GM12864 (cell line): ENCODE results near the gene FOXA2.

Experiments used
- DNase-seq: peaks from one replicate; pipeline ENCODE4 v3.0.0-alpha.2; 2011; ENCODE audit warnings: low read depth
- H3K4me3 ChIP-seq: 2 replicates; pipeline ENCODE4 v1.5.1; 2011; ENCODE audit warnings: mild to moderate bottlenecking, low read depth, low read length, control low read depth
- TF ChIP-seq, protein P1 (sequence below): IDR thresholded peaks from 2 replicates; pipeline ENCODE4 v1.5.1; 2011; ENCODE audit warnings: low read depth, mild to moderate bottlenecking, moderate library complexity, low read length, control low read depth, inconsistent platforms; ENCODE audit errors: missing control alignments

The FOXA2 gene

DNA sequence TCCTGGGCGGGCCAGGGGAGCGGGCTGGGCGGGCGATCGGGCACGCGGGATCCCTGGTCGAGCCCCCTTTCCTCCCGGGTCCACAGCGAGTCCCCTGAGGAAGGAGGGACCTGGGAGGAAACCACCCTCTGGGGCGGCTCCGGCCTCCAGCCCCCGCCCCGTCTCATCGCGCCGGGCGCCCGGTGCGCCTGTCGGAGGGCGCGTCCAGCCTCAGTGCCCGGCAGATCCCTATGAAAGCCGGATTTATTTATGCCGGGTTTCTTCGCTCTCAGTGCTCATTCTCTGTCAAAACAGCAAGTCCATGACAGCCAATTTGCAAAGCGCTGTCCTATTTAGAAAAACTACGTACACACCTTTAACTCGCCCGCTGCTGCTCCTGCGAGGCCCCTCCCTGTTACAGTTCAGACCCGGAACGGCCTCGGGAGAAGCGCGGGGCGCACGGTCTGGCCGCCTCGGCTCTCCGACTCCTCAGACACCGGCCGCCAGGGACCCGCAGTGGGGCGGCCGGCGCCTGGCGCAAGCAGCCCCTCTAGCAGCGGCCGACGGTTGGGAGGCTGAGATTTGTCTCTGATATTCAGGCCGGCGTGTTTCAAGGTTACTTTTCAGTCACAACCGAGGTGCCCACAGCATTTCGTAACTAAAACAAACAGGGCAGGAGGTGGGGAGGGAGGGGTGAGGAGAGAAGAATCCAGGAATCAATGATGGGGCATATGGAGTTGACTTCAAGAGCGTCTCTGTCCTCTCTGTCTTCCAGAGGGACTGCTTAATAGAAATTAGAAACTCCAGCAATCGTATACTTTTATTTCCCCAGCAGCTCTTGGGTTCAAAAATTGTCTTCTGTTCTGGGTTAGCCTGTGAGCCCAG lies 782 bp upstream of the FOXA2 start:
- TF ChIP-seq, protein P1, sequence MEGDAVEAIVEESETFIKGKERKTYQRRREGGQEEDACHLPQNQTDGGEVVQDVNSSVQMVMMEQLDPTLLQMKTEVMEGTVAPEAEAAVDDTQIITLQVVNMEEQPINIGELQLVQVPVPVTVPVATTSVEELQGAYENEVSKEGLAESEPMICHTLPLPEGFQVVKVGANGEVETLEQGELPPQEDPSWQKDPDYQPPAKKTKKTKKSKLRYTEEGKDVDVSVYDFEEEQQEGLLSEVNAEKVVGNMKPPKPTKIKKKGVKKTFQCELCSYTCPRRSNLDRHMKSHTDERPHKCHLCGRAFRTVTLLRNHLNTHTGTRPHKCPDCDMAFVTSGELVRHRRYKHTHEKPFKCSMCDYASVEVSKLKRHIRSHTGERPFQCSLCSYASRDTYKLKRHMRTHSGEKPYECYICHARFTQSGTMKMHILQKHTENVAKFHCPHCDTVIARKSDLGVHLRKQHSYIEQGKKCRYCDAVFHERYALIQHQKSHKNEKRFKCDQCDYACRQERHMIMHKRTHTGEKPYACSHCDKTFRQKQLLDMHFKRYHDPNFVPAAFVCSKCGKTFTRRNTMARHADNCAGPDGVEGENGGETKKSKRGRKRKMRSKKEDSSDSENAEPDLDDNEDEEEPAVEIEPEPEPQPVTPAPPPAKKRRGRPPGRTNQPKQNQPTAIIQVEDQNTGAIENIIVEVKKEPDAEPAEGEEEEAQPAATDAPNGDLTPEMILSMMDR = no peak
- no peak for DNase-seq
- H3K4me3 ChIP-seq = no peak overlapping the region

DNA sequence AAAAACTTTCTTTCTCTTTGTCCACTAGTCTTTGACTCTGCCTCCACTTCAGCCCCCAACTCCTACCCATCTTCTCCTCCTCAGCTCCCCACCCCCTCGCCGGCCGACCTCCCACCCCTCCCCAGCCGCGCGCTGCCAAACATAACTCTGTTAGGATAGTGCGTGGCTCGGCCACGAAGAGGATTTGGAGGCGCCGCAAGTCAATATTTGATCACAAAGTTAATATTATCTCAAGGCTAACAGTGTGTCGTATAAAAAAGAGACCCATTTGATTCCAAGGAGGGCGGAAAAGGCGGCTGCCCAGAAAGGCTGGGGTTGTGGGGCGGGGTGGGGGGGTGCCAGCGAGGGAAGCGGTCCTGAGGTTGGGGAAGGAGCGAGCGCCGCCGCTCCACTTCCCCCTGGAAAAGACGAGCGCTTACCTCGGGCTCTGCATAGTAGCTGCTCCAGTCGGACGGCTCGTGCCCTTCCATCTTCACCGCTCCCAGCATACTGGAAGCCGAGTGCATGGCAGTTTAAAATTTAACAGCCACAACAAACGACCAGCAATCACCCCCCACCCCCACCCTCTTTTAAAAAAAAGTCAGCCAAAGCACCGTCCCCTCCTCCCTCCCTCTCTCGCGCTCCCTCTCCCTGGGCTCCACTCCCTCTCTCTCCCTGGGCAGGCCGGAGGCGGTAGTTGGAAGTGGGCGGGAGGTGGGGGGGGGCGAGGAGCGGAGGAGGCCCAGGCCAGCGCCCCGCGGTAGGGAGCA lies 425 bp downstream of the FOXA2 start:
- TF ChIP-seq, protein P1 = no peak
- no peak for DNase-seq
- no peak overlapping the region for H3K4me3 ChIP-seq

DNA sequence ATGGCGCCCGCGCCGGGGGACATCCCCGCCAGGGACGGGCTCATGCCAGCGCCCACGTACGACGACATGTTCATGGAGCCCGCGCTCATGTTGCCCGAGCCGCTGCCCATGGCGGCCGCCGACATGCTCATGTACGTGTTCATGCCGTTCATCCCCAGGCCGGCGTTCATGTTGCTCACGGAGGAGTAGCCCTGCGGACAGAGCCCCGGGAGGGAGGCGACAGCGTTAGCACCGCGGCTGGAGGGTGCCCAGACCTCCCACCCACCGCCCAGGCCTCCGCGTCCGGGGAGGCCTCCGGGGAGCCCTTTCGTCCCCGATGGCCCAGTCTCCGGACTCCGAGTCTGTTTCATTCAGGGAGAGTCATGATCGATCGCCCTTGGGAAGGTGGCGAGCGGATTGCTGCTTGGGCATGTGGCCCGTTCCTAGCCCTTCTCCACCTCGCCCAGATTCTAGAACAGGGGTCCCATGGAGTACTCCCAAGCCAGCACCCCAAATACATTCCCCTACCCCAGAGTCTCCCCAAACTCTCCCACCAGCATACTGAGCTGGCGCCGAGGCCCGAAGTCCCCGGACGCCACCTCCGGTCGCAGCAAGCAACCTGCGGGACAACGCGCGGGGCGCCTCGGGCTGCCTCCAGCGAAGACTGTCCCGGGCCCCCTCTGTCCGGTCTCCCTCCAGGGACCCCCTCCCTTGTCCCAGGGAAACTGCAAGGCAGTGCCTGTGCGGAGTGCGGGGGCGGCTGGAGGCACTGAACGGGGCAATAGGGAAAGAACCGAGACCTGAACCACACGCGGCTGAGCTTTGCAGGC lies 1.2 kb downstream of the FOXA2 start:
- TF ChIP-seq, protein P1 = no peak
- no peak for DNase-seq
- H3K4me3 ChIP-seq = no peak overlapping the region

DNA sequence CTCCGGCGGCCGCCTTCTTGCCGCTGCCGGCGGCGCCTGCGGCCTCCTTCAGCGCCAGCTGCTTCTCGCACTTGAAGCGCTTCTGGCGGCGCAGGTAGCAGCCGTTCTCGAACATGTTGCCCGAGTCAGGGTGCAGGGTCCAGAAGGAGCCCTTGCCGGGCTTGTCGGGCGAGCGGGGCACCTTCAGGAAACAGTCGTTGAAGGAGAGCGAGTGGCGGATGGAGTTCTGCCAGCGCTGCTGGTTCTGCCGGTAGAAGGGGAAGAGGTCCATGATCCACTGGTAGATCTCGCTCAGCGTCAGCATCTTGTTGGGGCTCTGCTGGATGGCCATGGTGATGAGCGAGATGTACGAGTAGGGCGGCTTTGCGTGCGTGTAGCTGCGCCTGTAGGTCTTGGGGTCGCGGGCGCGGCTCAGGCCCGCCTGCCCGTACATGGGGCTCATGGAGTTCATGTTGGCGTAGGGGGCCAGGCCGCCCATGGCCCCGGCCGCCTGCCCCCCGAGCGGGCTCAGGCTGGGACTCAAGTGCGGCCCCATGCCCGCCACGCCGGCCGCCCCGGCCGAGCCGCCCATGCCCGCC lies 1.9 kb downstream of the FOXA2 start:
- no peak for DNase-seq
- no peak overlapping the region for H3K4me3 ChIP-seq

DNA sequence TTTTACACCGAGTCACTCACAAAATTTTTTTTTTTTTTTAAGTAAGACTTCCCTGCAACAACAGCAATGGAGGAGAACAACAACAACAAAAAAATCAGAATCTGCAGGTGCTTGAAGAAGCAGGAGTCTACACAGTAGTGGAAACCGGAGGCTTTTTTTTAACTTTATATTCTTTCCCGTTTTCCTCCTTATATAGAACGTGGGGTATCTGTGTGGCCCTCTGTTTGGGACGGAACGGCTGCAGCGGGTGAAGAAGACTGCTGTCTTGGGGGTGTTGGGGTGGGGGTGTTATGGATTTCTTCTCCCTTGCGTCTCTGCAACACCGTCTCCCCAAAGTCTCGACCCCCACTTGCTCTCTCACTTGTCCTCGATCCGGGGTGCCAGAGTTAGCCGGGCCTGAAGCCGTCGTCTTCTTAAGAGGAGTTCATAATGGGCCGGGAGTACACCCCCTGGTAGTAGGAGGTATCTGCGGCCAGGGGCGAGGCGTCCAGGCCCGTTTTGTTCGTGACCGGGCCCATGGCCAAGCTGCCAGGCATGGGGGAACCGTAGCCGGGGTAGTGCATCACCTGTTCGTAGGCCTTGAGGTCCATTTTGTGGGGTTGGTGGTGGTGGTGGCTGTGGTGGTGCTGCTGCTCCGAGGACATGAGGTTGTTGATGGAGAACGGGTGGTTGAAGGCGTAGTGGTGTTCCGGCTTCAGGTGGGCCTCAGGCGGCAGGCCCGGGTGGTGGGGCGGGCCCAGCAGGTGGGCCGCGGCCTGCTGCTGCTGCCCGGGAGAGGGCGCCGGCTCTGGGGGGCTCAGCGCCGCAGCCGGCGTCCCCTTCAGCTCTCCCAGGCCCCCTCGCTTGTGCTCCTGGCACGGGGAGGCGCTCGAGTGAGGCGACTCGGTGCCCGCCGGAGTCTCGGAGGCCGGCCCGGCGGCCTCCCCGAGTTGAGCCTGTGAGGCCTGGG lies 2.7 kb downstream of the FOXA2 start:
- no peak for DNase-seq
- H3K4me3 ChIP-seq = no peak overlapping the region

More for the DNA sequence above, 1.9 kb downstream of the FOXA2 start:
- TF ChIP-seq, protein P1 = no peak

More for the DNA sequence above, 2.7 kb downstream of the FOXA2 start:
- TF ChIP-seq, protein P1 = no peak
